Measurements from ENCODE around the gene BCKDHB. TPM values are rescaled to one million over a fixed set of nuclear protein-coding genes. Genes with fewer than 3 reads are reported as not detected.

BCKDHB gene
- polyA plus RNA-seq, 4 donors, result 13.0 to 27.0 (median 14.8) TPM

GRCh38 chr6:80154160-80154559, 47.7 kb downstream of the BCKDHB start:
- Histone ChIP-seq H3K9me3 (ENCODE audit: control insufficient read depth in 2 of 2, insufficient read depth in 1 of 2, low read depth in 1 of 2, low read length in 1 of 2) (no peaks in the 10 kb centered on the region), H3K27ac (ENCODE audit: low read depth in 1 of 3, low read length in 2 of 3) (no peak overlapping the region), H3K36me3 (ENCODE audit: control insufficient read depth in 3 of 3, insufficient read depth in 2 of 3, low read depth in 1 of 3, low read length in 3 of 3) (peaks cover 0 to 3% (median 0%) of the 10 kb centered on the region in 3 donors), H3K4me3 (ENCODE audit: low read depth in 1 of 3, low read length in 3 of 3) (no peak overlapping the region), H3K27me3 (ENCODE audit: control insufficient read depth in 3 of 3, insufficient read depth in 3 of 3, low read length in 3 of 3) (no peaks in the 10 kb centered on the region), H3K4me1 (ENCODE audit: control insufficient read depth in 3 of 3, insufficient read depth in 2 of 3, low read depth in 1 of 3, low read length in 2 of 3) (no peaks in the 10 kb centered on the region)
- no peak for DNase-seq
- WGBS, 3 donors, result 95 to 98% (median 98%) methylated on average over 2 of the region's 2 CpGs
- FAIRE-seq, result no peak

GRCh38 chr6:80156221-80156620, 49.8 kb downstream of the BCKDHB start:
- no peak for DNase-seq
- no peak for FAIRE-seq

GRCh38 chr6:80158478-80158989, 52.1 kb downstream of the BCKDHB start:
- no peak overlapping the region for H3K4me3 ChIP-seq (ENCODE audit: low read depth in 1 of 3, low read length in 3 of 3)
- no peaks in the 10 kb centered on the region for H3K36me3 ChIP-seq (ENCODE audit: control insufficient read depth in 3 of 3, insufficient read depth in 2 of 3, low read depth in 1 of 3, low read length in 3 of 3)
- FAIRE-seq (no peak), DNase-seq (no peak)
- no peaks in the 10 kb centered on the region for H3K27me3 ChIP-seq (ENCODE audit: control insufficient read depth in 3 of 3, insufficient read depth in 3 of 3, low read length in 3 of 3)
- H3K27ac ChIP-seq (ENCODE audit: low read depth in 1 of 3, low read length in 2 of 3), result no peak overlapping the region
- WGBS, 3 donors, result 83 to 92% (median 88%) methylated on average over 2 of the region's 2 CpGs
- H3K4me1 ChIP-seq (ENCODE audit: control insufficient read depth in 3 of 3, insufficient read depth in 2 of 3, low read depth in 1 of 3, low read length in 2 of 3), result no peaks in the 10 kb centered on the region
- no peaks in the 10 kb centered on the region for H3K9me3 ChIP-seq (ENCODE audit: control insufficient read depth in 2 of 2, insufficient read depth in 1 of 2, low read depth in 1 of 2, low read length in 1 of 2)

More at GRCh38 chr6:80156221-80156620, 49.8 kb downstream of the BCKDHB start:
- H3K4me1 ChIP-seq (ENCODE audit: control insufficient read depth in 3 of 3, insufficient read depth in 2 of 3, low read depth in 1 of 3, low read length in 2 of 3), result no peaks in the 10 kb centered on the region
- H3K9me3 ChIP-seq (ENCODE audit: control insufficient read depth in 2 of 2, insufficient read depth in 1 of 2, low read depth in 1 of 2, low read length in 1 of 2), result no peaks in the 10 kb centered on the region
- H3K4me3 ChIP-seq (ENCODE audit: low read depth in 1 of 3, low read length in 3 of 3), result no peak overlapping the region
- H3K27me3 ChIP-seq (ENCODE audit: control insufficient read depth in 3 of 3, insufficient read depth in 3 of 3, low read length in 3 of 3), result no peaks in the 10 kb centered on the region
- H3K36me3 ChIP-seq (ENCODE audit: control insufficient read depth in 3 of 3, insufficient read depth in 2 of 3, low read depth in 1 of 3, low read length in 3 of 3), result peaks cover 0 to 3% (median 0%) of the 10 kb centered on the region in 3 donors
- no peak overlapping the region for H3K27ac ChIP-seq (ENCODE audit: low read depth in 1 of 3, low read length in 2 of 3)

- WGBS, 3 donors, result 93 to 96% (median 95%) methylated on average over 1 of the region's 1 CpG
- Histone ChIP-seq H3K36me3 (ENCODE audit: control insufficient read depth in 3 of 3, insufficient read depth in 2 of 3, low read depth in 1 of 3, low read length in 3 of 3) (no peaks in the 10 kb centered on the region), H3K4me1 (ENCODE audit: control insufficient read depth in 3 of 3, insufficient read depth in 2 of 3, low read depth in 1 of 3, low read length in 2 of 3) (no peaks in the 10 kb centered on the region), H3K4me3 (ENCODE audit: low read depth in 1 of 3, low read length in 3 of 3) (no peak overlapping the region), H3K9me3 (ENCODE audit: control insufficient read depth in 2 of 2, insufficient read depth in 1 of 2, low read depth in 1 of 2, low read length in 1 of 2) (no peaks in the 10 kb centered on the region), H3K27me3 (ENCODE audit: control insufficient read depth in 3 of 3, insufficient read depth in 3 of 3, low read length in 3 of 3) (no peaks in the 10 kb centered on the region), H3K27ac (ENCODE audit: low read depth in 1 of 3, low read length in 2 of 3) (no peak overlapping the region)
- no peak for DNase-seq
- no peak for FAIRE-seq
Observed at GRCh38 chr6:80161434-80161833, 55.0 kb downstream of the BCKDHB start.

GRCh38 chr6:80163754-80164187, 57.3 kb downstream of the BCKDHB start:
- WGBS, 3 donors, result 56 to 73% (median 59%) methylated on average over 3 of the region's 3 CpGs
- no peak for FAIRE-seq
- Histone ChIP-seq H3K4me1 (ENCODE audit: control insufficient read depth in 3 of 3, insufficient read depth in 2 of 3, low read depth in 1 of 3, low read length in 2 of 3) (no peaks in the 10 kb centered on the region), H3K4me3 (ENCODE audit: low read depth in 1 of 3, low read length in 3 of 3) (no peak overlapping the region), H3K36me3 (ENCODE audit: control insufficient read depth in 3 of 3, insufficient read depth in 2 of 3, low read depth in 1 of 3, low read length in 3 of 3) (peaks cover 0 to 4% (median 0%) of the 10 kb centered on the region in 3 donors), H3K27me3 (ENCODE audit: control insufficient read depth in 3 of 3, insufficient read depth in 3 of 3, low read length in 3 of 3) (no peaks in the 10 kb centered on the region), H3K27ac (ENCODE audit: low read depth in 1 of 3, low read length in 2 of 3) (peak overlapping the region in 2 of 3 donors; percentile 5 to 20), H3K9me3 (ENCODE audit: control insufficient read depth in 2 of 2, insufficient read depth in 1 of 2, low read depth in 1 of 2, low read length in 1 of 2) (no peaks in the 10 kb centered on the region)
- DNase-seq, result peak; percentile 42 to 48

- Histone ChIP-seq H3K27me3 (ENCODE audit: control insufficient read depth in 3 of 3, insufficient read depth in 3 of 3, low read length in 3 of 3) (no peaks in the 10 kb centered on the region), H3K27ac (ENCODE audit: low read depth in 1 of 3, low read length in 2 of 3) (no peak overlapping the region), H3K4me1 (ENCODE audit: control insufficient read depth in 3 of 3, insufficient read depth in 2 of 3, low read depth in 1 of 3, low read length in 2 of 3) (no peaks in the 10 kb centered on the region), H3K9me3 (ENCODE audit: control insufficient read depth in 2 of 2, insufficient read depth in 1 of 2, low read depth in 1 of 2, low read length in 1 of 2) (no peaks in the 10 kb centered on the region), H3K36me3 (ENCODE audit: control insufficient read depth in 3 of 3, insufficient read depth in 2 of 3, low read depth in 1 of 3, low read length in 3 of 3) (peaks cover 0 to 4% (median 0%) of the 10 kb centered on the region in 3 donors), H3K4me3 (ENCODE audit: low read depth in 1 of 3, low read length in 3 of 3) (no peak overlapping the region)
- DNase-seq (no peak), FAIRE-seq (no peak)
- WGBS, 3 donors, result 72 to 82% (median 72%) methylated on average over 3 of the region's 3 CpGs
Observed at GRCh38 chr6:80165143-80165542, 58.7 kb downstream of the BCKDHB start.

- Histone ChIP-seq H3K4me1 (ENCODE audit: control insufficient read depth in 3 of 3, insufficient read depth in 2 of 3, low read depth in 1 of 3, low read length in 2 of 3) (no peaks in the 10 kb centered on the region), H3K4me3 (ENCODE audit: low read depth in 1 of 3, low read length in 3 of 3) (no peak overlapping the region), H3K9me3 (ENCODE audit: control insufficient read depth in 2 of 2, insufficient read depth in 1 of 2, low read depth in 1 of 2, low read length in 1 of 2) (no peaks in the 10 kb centered on the region), H3K27me3 (ENCODE audit: control insufficient read depth in 3 of 3, insufficient read depth in 3 of 3, low read length in 3 of 3) (no peaks in the 10 kb centered on the region), H3K27ac (ENCODE audit: low read depth in 1 of 3, low read length in 2 of 3) (no peak overlapping the region), H3K36me3 (ENCODE audit: control insufficient read depth in 3 of 3, insufficient read depth in 2 of 3, low read depth in 1 of 3, low read length in 3 of 3) (peaks cover 0 to 4% (median 0%) of the 10 kb centered on the region in 3 donors)
- DNase-seq, result no peak
- FAIRE-seq, result no peak
- WGBS, 3 donors, result 90 to 96% (median 92%) methylated on average over 1 of the region's 1 CpG
Observed at GRCh38 chr6:80165819-80166218, 59.3 kb downstream of the BCKDHB start.

GRCh38 chr6:80170433-80170832, 64.0 kb downstream of the BCKDHB start:
- 83 to 96% (median 90%) methylated on average over 3 of the region's 3 CpGs for WGBS, 3 donors
- H3K9me3 ChIP-seq (ENCODE audit: control insufficient read depth in 2 of 2, insufficient read depth in 1 of 2, low read depth in 1 of 2, low read length in 1 of 2), result no peaks in the 10 kb centered on the region
- H3K4me3 ChIP-seq (ENCODE audit: low read depth in 1 of 3, low read length in 3 of 3), result no peak overlapping the region
- H3K27ac ChIP-seq (ENCODE audit: low read depth in 1 of 3, low read length in 2 of 3), result no peak overlapping the region
- DNase-seq, result no peak
- FAIRE-seq, result no peak
- H3K27me3 ChIP-seq (ENCODE audit: control insufficient read depth in 3 of 3, insufficient read depth in 3 of 3, low read length in 3 of 3), result no peaks in the 10 kb centered on the region
- H3K4me1 ChIP-seq (ENCODE audit: control insufficient read depth in 3 of 3, insufficient read depth in 2 of 3, low read depth in 1 of 3, low read length in 2 of 3), result no peaks in the 10 kb centered on the region
- H3K36me3 ChIP-seq (ENCODE audit: control insufficient read depth in 3 of 3, insufficient read depth in 2 of 3, low read depth in 1 of 3, low read length in 3 of 3), result peaks cover 0 to 4% (median 0%) of the 10 kb centered on the region in 3 donors

GRCh38 chr6:80173411-80173810, 66.9 kb downstream of the BCKDHB start:
- FAIRE-seq, result no peak
- Histone ChIP-seq H3K4me1 (ENCODE audit: control insufficient read depth in 3 of 3, insufficient read depth in 2 of 3, low read depth in 1 of 3, low read length in 2 of 3) (no peaks in the 10 kb centered on the region), H3K27me3 (ENCODE audit: control insufficient read depth in 3 of 3, insufficient read depth in 3 of 3, low read length in 3 of 3) (no peaks in the 10 kb centered on the region)

More at GRCh38 chr6:80173411-80173810, 66.9 kb downstream of the BCKDHB start:
- Histone ChIP-seq H3K27ac (ENCODE audit: low read depth in 1 of 3, low read length in 2 of 3) (no peak overlapping the region), H3K4me3 (ENCODE audit: low read depth in 1 of 3, low read length in 3 of 3) (no peak overlapping the region), H3K36me3 (ENCODE audit: control insufficient read depth in 3 of 3, insufficient read depth in 2 of 3, low read depth in 1 of 3, low read length in 3 of 3) (peaks cover 0 to 3% (median 2%) of the 10 kb centered on the region in 3 donors), H3K9me3 (ENCODE audit: control insufficient read depth in 2 of 2, insufficient read depth in 1 of 2, low read depth in 1 of 2, low read length in 1 of 2) (no peaks in the 10 kb centered on the region)
- no peak for DNase-seq
- WGBS, 3 donors, result 90 to 100% (median 96%) methylated on average over 1 of the region's 1 CpG
